Measurements from ENCODE around the gene MACROH2A2.
"Not testable (repeated sequence)": the region's sequence is repeated elsewhere in the genome, so short reads cannot be mapped to it uniquely, and the experiment has no call there.

MACROH2A2 gene
- 13.4 to 43.5 (median 20.8) reads per million in 17 experiments for total RNA-seq

GRCh38 chr10:70052462-70053217 is at the start of gene MACROH2A2:
Gene MACROH2A2 (plus strand): TSS chr10:70052846. CDS start chr10:70075659, 22,813 bp downstream.
- DNase-seq = peak; percentile 57 to 74 (median 69)

DNA sequence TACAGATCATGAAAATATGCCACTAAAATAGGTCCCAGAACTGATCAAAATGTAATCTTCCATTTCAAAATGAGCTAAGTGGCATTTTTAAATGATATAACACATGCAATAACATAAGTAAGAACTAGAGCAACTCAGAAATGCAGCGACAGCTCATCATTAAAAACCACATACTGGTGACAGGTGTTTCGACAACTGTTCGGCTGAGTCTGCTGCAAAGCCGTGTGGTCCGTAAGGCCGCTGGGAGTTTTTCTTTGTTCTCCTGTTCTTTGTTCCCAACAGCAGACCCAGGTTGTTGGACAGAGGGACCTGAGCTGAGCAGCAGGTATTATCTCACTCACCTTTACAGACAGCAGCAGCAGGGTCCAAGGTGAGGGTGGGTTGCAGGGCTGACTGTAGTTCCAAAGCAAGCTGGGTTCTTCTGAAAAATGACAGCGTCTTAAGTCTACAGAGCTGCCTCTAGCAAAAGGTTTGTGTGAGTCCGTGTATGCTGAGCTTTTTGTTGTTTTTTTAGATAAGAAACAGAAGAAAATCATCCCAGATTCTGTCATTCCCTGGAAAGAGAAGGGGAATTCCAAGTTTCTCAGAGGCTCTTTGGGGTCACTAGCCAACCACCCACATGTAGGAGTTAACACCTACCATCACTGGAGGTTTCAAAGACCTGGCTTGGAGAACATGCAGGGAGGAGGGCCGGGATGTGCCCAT is 45.4 kb upstream of the MACROH2A2 start:
- no peak for DNase-seq

DNA sequence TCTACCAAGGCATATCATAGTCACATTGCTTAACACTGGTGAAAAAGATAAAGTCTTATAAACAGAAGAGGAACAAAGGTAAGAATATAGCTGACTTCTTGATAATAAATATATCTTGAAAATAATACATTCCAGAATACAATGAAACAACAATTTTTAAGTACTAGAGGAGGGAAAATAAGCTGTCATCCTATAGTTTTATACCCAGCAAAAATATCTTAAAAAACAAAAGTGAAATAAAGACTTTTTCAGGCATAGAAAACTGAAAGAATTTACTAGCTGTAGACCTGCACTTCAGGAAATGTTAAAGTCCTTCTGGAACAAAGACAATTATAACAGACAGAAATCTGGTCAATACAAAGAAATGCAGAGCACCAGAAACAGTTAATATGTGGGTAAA is 21.4 kb upstream of the MACROH2A2 start:
- DNase-seq = no peak

DNA sequence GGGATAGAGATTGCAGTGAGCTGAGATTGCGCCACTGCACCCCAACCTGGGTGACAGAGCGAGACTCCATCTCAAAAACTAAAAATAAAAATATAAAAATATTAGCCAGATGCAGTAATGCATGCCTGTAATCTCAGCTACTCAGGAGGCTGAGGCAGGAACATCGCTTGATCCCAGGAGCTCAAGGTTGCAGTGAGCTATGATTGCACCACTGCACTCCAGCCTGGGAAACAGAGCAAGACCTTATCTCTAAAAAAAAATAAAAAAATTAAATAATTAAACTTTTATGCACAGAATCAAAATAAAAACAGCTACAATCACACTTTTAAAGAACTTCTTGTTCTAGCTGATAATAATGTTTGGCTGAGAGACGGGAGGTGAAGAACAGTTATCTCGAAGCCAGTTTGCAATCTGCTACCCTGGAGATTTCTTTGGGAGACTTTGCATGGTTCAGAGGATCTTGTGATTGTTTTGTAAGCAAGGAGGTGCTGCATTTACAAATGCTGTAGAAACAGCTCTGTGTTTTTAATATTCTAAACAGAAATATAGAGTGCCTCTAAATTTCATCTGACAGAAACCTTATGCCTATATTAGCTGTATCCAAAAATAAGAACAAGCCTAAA is 19.9 kb upstream of the MACROH2A2 start:
- no peak for DNase-seq

DNA sequence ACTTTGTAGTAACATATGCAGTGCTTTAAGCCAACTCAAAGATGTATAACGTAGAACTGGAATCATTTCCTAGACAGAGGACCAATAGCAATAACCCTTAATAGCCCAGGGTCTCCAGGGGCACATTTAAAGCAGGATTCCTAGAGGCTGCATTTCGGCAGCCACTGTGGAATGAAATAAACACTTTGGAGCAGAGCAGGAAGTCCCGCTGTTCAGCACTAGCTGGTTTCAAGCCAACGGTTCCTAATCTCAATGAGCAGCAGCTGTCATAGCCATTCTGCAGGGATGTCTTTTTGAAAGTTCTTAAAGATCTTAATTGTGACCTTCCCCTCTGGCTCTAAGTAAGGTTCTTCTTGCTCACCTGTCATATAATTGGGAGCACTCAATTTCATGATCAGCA is 18.4 kb upstream of the MACROH2A2 start:
- no peak for DNase-seq

DNA sequence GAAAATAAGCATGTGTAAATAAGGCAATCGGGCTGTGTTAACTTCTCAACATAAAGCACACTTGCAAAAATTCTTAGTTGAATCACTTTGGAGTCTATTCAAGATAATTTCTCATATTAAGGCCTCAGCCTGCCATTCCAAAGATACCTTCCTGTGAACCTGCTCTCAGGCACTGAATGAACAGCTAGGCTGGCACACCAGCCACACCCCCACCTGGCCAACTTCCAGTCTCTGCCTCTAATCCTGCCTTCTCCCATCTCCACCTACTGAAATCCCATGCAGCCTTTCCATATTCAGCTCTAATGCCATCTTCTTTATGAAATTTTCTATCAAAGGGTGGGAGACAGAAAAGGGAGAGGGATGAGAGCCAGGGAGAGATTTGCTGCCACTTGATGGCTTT is 17.1 kb upstream of the MACROH2A2 start:
- DNase-seq = no peak

GRCh38 chr10:70038923-70039322 is 13.7 kb upstream of the MACROH2A2 start:
- DNase-seq = peak in 3 of 4 experiments; percentile 2 to 50 (median 41)

- no peak for DNase-seq
Observed at GRCh38 chr10:70041016-70041415, 11.6 kb upstream of the MACROH2A2 start.

- DNase-seq = not testable (repeated sequence)
Observed at GRCh38 chr10:70041739-70042138, 10.9 kb upstream of the MACROH2A2 start.

GRCh38 chr10:70047066-70047465 is 5.6 kb upstream of the MACROH2A2 start:
- DNase-seq = not testable (repeated sequence)

GRCh38 chr10:70048030-70048723 is 4.5 kb upstream of the MACROH2A2 start:
- DNase-seq = no peak

DNA sequence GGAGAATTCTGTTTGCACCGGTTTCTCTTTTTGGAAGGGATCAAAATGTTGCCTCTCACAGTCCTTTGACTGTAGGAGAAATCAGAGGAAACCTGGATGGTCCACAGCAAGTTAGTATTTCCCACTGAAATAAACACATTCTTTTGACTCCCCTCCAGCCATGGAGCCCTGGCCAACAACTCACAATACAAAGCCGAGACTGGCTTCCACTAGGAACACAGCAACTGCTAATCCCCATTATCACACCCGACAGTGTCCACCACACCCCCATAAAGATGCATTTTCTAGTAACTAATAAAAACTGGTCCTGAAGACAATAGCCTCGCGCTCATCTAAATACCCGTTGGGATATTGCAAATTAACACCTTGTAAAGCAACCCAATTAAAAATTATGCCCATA is 798 bp upstream of the MACROH2A2 start:
- DNase-seq = no peak

DNA sequence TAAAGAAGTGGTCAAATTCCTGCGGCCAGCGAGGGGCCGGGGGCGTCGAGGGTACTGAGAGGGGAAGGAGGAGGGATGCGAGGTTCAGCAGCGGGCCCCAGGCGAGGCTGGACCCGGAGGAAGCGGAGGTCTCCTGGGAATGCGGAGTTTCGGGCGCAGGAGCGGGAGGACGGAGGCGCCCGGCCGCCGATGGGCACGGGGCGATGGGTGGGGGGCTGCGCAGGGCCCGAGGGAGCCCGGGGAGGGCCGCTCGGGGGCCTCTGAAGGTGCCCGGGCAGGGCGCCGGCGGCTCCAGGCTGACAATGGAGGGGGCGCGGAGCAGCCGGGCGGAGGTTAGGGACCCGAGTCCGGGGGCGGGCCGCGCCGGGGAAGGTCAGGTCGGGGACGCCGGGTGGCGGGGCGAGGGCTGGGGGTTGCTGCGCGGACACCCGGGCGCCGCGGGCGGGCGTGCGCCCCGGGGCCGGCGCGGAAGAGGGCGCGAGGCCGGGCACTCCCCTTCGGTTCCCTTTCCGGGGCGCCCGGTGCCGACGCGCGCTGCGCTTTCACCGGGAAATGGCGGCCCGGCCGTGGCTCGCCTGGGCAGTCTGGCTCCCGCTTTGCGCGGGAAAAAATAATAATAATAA is 683 bp downstream of the MACROH2A2 start:
- DNase-seq = peak in 3 of 4 experiments; percentile 30 to 73 (median 65)

DNA sequence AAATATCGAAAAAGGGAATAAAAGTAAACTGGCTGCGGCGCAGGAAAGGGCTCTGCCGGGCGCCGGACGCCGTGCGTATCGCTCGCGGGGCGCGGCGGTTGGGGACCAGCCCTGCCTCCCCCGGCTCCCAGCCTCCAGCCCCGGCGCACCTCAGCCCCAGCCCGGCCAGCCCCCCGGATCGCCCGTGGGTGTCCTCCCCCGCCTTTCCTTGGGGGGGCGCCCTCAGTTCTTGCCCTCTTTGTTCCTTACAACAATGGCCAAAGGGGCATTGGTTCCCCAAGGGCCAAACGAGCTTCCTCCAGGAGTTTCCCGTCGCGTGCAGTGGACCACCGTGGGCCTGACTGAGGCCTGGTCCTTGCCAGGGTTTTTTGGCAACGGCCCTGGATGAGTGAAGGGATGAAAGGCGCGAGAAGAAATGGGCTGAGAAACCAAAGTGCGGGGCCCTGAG is 1.2 kb downstream of the MACROH2A2 start:
- DNase-seq = peak; percentile 23 to 52 (median 36)

- DNase-seq = no peak
Observed at GRCh38 chr10:70054902-70055301, 2.3 kb downstream of the MACROH2A2 start.

DNA sequence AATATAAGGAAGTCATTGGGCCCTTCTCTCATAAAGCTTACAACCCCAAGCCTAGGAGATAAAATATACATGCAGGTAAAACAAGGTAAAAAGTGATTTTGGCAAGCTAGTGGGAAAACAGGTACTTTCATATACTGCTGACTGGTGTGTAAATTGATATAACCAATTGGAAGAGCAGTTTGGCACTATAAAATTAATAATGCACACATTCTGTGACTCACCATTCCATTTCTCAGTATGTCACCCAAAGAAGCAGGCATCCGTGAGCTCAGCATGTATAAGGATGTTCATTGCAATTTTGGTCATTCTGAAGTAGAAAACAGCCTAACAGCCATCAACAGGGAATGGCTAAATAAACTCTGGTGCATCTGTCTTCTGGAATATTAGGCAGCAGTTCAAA is 2.9 kb downstream of the MACROH2A2 start:
- no peak for DNase-seq

DNA sequence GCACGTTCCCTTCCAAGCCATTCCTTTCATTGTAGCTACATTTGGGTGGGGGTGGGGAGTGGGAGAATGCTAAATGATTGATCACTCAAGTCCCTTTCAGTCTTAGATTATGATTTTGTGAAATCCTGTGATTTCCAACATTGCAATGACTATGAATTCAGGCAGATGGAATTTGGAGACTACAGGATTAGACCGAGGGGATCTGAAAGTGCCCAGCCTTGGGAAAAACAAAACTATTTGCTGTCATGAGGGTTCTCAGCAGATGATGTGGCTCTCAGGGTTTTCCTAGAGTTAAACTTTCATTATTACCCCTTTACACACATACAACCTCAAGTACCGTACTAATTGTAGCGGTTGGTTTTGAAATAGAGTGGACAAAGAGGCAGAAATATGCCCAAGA is 4.7 kb downstream of the MACROH2A2 start:
- DNase-seq = no peak

- DNase-seq = no peak
Observed at GRCh38 chr10:70060389-70060788, 7.7 kb downstream of the MACROH2A2 start.

DNA sequence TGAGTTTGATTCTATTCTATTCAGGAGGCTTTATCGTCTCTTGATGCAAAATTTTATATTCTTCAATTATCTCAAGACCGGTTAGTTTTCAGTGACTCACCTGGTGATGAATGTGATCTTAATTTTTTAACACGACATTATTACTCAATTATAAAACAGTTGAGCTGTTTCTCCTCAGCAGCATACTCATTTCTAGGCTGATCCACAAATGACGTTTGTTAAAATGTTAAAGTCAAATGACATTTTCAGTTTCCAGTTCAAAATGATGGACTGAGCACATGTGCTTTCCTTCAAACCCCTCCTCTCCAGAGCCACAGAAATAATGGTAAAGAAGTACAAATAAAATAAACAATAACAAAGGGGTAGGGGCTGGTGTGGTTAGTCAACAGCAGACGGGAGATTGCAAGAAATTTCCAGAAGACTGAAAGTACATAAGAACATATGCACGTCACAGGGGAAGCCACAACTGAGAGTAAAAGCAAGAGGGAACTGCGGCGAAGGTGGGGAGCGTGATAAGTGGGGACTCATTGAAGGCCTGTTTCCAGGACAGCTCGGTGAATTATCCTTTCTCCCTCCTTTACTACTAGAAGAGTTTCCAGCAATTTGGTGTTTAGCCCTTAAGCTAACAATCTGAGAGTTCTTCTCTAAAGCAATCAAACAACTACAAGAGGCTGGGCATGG is 10.9 kb downstream of the MACROH2A2 start:
- no peak for DNase-seq

- peak; percentile 26 to 59 (median 49) for DNase-seq
Observed at GRCh38 chr10:70064486-70064885, 11.8 kb downstream of the MACROH2A2 start.

DNA sequence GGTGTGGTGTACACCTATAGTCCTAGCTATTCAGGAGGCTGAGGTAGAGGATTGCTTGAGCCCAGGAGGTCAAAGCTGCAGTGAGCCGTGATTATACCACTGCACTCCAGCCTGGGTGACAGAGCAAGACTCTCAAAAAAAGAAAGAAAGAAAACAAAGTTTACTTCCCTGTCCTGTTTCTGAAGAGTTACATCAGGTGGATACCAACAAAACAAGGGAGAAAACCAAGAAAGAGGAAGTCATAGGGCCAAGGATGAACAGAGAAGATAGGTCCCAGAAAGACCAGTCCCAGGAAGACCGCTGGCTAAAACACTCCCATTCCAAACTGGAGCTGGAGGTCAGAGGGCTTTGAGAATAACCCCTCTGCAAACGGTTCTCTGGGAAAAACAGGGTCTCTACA is 13.5 kb downstream of the MACROH2A2 start:
- peak in 2 of 4 experiments; percentile 19 to 20 for DNase-seq

DNA sequence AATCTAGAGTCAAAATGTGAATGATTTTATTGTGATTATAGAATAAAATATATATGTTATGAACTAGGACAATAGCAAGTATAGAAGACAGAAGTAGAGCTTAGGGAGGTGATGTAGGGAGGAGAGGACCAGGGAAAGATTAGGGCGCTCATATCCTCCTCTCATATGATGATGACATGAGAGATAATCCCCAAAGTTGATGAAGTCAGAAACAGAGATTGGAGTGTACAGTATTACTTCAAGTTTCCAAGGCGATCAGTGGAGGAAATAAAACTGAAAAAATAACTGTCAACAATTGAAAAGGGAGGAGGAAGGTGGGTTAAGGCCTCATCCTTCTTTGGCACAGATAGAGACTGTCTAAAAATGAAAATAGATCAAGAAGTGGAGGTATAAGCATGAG is 14.9 kb downstream of the MACROH2A2 start:
- DNase-seq = no peak

All from suppressor macrophage (primary cell).